ENCODE measurements around the gene PKP4.
"Not testable (repeated sequence)": the region's sequence is repeated elsewhere in the genome, so short reads cannot be mapped to it uniquely, and the experiment has no call there.

PKP4 gene

DNA sequence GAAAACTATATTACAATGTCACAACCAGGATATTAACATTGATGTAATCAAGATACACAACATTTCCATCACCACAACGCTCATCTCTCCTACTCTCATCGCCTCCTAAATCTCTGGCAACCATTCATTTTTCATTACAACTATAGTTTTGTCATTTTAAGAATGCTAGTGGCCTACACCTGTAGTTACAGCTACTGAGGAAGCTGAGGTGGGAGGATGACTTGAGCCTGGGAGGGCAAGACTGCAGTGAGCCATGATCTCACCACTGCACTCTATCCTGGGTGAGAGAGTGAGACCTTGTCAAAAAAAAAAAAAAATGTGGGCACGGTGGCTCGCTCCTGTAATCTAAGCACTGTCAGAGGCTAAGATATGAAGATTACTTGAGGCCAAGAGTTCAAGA, 10.5 kb downstream of the PKP4 start:
- DNase-seq: no peak

DNA sequence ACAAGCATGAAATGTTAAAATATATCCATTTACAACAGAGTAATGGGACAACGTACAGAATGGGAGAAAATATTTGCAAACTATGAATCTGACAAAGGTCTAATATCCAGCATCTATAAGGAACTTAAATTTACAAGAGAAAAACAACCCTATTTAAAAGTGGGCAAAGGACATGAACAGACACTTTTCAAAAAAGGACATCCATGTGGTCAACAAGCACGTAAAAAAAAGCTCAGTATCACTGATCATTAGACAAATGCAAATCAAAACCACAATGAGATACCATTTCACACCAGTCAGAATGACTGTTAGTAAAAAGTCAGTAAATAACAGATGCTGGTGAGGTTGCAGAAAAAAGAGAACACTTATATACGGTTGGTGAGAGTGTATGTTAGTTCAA, 16.1 kb downstream of the PKP4 start:
- DNase-seq: not testable (repeated sequence)

DNA sequence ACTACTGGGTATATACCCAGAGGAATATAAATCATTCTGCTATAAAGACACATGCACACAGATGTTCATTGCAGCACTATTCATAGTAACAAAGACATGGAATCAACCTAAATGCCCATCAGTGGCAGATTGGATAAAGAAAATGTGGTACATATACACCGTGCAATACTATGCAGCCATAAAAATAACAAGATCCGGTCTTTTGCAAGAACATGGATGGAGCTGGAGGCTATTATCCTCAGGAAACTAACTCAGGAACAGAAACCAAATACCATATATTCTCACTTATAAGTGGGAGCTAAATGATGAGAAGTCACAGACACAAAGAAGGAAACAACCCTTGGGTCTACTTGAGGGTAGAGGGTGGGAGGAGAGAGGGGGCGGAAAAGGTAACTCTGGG, 16.5 kb downstream of the PKP4 start:
- not testable (repeated sequence) for DNase-seq

DNA sequence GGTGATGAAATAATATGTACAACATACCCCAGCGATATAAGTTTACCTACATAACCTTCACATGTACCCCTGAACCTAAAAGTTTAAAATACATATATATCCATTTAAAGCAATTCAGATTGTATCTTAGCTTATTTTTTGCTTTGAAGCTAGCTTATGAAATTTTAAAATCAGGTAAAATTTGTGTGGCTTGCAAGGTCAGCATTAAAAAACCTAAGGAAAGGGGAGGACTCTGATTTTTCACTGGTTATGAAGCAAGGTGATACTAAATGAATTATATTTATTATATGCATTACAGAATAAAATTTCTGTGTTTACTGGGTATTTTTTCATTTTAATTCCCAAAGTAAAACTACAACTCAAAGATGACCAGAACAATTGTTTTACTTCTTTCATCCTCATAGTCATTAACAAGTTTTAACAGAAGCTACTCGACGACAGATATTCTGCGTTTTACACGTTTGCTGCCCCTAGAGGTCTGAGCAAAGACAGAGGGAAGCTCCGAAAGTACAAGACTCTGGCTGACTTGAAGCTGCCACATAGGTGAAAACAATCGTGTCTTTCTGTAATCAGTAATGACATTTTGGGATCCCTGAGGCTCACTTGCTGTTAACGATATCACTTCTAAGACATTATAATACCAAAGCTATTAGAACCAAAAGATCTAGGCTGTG, 17.1 kb downstream of the PKP4 start:
- no peak for DNase-seq

DNA sequence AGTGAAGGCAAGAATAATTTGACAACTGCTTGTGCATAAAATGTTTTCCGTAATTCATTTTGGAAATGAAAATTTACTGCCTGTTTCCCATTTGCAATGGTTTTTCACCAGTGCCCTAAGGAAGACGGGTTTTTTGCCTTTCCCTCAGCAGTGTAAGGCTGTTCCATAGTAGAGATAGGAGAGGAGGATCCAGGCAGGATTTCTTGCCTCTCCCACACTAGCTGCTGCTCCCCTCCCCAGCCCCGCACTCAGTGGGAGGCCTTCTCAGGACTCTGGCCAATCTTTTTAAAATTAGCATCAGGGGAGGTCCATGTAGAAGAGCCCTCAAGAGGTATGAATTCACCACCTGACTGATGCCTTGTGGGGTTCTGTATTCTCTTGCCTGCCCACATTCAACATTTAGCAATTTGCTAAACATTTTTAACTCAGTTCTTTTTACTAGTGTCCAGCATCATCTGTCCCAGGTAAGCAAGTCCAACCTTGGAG, 17.8 kb downstream of the PKP4 start:
- DNase-seq: not testable (repeated sequence)

DNA sequence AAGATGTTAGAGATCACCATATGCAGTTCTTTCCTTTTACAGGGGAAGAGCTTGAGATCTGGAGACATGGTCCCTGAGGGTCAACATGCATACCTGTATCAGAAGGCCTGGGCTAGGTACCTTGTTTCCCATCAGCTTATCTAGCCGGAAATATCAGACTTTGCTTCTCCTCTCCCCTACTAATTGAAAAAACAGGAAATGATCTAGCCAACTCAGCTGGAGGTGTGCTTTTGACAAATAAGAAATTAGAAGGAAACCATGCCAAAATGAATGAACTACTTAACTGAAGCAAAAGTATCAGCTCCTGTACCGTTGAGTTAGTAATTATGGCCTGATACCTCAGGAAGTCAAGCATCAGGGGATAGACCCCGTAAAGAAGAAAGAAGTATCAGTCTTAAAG, 20.4 kb downstream of the PKP4 start:
- no peak for DNase-seq

DNA sequence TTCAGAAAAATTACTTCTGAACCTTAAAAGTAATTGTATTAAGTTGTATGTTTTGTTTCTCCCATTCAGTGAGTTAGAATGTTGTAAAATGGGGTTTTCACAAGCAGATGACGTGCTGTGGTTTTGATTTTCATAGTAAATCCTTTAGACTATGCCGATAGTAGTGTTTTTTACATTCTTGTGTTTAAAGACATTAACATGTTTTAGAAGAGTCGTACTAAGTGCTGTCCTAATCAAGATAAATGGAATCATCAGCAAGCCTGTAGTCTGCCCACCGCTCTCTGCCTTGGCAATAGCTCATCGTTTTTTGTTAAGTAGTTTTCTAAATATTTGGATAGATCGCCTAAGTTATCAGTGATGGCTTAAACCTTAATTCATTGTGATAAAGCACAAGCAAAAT, 21.5 kb downstream of the PKP4 start:
- no peak for DNase-seq

DNA sequence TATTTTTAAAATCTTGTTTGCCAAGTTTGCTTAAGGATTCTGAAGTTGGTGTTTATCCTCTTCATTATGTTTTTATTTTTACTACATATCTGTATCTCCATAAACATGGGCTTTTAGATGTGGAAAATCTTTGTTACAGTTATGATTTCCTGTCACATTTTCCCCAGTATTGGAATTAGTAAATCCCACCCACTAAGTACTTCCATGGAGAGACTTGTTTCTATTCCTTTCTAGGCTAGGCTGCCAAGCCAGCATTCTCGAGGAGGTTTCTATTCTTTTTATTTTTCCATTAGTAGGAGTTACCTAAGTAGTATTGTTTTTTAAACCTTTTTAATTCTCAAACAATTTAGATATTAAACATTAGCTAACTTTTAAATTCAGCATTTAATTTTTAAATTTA, 22.1 kb downstream of the PKP4 start:
- no peak for DNase-seq

DNA sequence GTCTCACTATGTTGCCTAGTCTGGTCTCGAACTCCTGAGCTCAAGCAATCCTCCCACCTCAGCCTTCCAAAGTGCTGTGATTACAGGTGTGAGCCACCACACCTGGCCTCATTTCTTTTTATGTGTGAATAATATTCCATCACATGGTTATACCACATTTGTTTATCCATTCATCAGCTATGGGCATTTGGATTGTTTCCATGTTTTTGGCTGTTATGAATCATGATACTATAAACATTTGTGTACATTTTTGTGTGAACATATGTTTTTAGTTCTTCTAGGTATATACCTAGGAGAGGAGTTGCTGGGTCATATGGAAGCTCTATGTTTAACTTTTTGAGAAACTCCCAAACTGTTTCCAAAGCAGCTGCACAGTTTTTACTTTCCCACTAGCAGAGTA, 24.4 kb downstream of the PKP4 start:
- DNase-seq: no peak

DNA sequence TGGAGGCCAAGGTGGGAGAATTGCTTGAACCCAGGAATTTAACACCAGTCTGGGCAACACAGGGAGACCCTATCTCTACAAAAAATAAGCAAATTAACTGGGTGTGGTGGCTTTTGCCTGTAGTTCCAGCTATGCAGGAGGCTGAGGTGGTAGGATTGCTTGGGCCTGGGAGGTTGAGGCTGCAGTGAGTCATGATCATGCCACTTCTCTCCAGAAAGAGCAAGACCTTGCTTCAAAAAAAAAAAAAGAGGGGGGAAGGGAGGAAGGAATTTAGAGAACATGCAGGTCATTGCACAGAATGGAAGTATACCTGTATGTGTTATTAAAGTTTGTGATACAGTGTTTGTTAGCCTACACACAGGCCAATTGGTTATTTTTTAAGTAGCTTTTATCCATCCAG, 25.8 kb downstream of the PKP4 start:
- no peak for DNase-seq

DNA sequence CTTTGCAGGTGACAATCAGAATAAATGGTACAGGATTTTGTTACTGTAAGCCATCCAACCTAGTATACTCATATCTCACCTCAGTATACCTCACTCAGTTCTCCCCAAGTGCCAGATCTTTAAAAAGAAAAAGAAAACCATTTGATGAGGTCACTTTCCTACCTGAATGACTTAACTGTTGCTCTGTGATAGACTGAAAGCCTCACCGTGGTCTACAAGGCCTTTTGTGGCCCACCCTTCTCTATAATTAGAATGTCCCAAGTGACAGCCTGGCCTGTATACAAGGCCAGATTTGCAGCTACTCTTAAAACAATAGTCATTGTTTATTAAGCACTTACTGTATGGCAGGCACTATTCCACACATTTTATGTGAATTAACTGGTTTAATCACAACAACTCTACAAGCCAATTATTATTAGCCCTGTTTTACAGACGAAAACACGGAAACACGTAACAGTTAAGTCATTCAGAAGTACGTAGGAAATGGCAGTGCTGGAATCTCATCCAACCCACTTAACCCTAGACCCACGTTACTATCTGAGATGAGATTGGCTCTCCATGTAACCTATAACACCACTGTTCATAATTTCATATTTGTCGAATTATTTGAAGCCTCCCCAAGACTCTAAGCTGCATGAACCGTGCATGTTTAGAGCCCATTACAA, 28.3 kb downstream of the PKP4 start:
- no peak for DNase-seq

DNA sequence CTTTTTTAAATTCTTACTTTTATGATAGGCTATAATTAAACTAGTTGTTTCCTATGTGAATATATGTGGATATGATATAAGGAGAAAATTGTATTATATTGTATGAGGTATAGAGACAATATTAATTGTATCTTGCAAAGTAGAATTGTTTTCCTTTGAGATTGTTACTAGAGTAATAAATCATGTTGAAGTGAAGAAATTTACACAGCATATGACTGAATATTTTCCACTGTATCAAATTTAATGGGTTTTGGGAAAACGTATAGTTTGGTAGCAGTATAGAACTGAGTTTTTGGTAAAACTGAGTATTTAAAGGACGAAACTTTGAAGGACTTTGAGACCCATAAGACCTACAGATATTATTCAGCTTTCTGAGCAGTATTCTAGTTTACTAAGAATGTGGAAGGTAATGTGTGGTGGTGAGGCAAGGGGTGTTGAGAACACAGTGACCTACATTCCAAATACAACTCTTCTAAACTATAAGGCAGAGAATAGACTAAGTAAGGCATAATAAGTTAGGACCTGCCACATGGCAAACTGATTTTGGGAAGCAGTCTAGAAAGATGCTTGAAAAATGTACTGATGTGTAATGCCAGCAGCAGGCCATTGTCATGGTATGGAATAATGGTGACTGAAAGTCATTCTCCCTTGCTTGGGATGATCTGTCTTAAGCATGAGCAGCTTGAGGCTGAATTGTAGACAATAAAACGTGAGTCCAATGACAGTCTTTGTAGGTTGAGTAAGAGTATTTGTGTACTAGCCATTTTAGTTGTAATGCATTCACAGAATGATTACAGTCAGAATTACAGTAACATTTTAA, 29.6 kb downstream of the PKP4 start:
- DNase-seq: no peak

DNA sequence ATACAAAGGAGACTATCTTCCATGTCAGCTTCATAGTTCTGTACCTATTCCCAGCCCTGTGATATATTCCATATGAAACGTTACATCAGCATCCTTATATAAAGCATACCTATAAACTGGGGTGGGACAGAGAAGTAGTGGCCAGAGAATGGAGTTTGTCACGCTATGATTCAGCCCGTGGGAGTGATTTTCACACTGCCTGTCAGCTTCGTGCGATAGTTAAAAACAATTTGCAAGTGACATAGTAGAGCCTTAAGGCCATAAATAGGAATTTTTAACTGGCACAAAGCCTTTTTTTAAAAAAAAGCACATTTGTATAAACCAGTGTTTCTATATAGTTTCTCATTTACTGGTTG, 30.2 kb downstream of the PKP4 start:
- no peak for DNase-seq

DNA sequence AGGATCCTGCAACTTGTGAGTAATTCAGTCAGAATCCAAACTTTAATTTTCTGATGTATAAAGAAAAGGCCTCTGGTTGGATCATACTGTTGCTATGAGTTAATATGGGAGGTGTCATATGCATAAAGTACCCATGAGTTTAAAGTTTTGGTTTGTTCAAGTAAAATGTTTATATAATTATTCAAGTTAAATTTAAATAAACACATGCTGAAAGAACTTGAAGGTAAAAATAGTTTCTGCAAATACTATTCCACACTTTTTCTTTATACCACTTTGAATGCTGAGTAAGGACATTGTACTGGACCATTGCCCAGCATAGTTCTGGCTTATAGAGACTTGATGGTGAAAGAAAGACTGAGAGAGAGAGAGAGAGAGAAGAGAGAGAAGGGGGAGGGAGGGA, 30.7 kb downstream of the PKP4 start:
- DNase-seq: no peak

DNA sequence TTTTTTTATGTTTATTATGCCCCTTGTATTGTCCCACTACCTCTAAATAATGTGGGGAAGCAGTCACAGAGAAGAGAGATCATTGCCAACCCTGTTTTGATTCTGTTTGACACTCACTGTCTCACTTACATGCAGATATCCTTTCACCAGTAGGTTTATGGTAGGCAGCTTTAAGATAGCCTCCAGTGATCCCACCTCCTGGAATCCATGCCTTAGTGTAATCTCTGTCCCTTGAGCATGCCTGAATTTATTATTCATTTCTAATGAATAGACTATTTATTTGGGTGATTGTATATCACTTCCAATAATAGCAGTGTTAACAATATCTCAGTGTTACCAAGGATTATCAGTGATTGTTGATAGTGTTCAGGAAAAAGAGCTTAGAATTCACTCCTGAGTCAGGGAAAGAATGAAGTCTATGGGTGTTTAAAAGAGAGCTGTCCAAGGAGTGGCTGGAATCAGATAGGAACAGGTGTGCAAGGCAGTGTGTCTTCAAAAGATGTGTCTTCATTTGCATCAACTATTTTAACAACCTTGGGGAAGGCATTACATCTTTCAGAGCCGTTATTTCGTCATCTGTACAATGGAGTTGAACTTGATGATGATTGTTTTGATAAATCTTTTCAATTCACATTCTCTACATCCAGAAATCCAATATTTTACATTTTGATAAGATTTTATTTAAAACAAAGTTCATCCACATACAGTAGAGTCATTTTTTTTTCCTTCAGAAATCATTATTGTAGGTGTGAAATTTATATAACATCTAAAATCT, 31.9 kb downstream of the PKP4 start:
- DNase-seq: no peak

DNA sequence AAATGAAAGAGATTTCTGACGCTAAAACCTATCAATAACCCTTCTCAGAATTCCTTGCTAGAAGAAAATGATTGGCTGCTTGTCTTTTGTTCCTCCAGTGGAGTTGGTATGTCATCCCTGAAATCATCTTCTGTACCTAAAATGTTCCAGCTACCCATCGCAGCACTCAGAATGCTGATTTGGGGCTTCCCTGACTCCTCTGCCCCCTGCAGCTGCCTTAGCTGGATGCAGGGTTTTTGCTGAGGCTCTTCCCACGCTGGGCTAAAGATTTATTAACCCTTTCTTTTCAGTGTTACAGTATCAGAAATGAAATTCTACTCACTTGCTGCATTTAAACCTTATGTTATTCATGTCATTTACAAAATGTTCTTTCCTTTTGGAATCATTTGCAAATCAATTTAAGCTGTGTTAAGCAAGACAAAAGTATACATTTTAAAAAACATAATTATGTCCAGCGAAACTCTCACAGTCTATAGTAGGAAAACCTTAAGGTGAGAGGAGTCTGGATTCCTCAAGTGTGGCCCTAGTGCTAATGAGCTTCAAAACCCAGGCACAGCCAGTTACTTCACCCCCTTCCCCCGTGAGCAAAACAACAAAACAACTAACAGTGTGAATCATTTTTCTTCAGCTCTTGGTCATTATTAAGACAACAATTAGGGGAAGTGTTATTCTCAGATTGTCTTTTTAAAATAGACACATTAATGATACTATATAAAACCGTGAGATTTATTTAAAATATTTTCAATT, 32.8 kb downstream of the PKP4 start:
- no peak for DNase-seq

DNA sequence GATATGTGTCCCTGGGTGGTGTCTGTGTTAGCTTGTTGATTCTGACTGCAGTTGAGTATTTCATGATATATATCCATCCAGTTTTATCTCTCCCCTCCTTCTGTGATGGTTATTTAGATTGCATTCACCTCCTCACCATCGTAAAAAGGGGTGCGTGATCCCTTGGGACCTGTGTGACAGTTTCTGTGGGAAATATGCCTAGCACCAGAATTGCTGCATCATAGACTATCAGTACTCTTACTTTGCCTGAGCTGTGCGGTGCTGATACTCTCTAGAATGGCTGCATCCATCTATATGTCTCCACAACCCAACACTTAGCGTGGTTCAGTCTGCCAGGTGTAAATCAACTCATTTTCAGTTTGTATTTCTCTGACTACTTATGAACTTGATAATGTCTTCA, 34.3 kb downstream of the PKP4 start:
- DNase-seq: no peak

DNA sequence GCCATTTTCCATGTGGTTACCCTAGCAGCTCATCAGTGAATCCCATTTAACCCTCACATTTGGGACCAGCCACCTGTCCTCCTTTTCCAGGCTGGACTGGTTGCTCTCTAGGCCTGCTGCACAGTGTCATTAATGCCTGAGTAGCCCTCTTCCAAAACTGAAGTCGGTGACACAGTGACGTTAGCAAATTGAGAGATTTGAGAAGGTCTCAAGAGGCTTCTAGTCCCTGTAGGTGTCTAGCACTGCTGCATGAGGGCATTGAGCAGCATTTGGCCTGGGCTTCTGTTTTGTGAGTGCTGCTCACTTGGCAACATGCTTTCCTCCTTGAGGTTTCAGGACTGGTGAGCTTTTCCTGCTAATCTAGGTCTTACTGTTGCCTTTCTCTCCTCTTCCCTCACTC, 36.7 kb downstream of the PKP4 start:
- no peak for DNase-seq

DNA sequence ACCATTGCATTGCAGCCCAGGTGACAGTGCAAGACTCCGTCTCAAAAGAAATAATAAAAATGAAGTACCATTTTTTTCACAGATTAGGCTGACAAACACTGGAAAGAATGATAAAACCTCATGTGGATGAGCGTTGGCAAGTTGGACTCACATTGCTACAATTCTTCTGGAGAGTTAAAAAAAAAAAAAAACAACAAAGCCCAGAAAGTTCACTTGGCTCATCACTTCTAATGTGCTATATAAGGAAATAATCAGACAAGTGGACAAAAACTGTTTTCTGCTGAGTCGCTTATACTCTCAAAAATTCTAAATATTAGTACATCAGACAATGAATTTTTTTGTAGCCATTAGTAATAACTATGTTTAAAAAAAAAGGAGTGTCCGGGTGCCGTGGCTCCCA, 38.4 kb downstream of the PKP4 start:
- DNase-seq: no peak

DNA sequence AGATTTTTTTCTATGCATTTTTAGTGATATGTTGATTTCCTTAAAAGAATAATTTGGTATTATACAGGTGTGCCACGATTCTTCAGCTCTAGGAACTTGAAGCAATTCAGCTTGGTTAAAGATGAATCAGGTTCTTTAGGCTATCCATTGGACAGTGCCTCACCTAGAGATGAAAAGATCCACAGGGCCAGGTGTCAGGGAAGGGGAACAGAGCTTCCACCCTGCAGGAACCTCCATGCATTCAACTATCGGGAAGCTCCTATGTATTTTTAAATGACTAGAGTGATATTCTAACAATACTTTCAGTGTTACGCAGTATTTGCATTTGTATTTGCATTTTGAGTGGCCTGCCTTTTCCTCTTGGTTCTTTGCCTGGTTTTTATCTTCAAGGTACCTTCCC, 40.2 kb downstream of the PKP4 start:
- no peak for DNase-seq

DNA sequence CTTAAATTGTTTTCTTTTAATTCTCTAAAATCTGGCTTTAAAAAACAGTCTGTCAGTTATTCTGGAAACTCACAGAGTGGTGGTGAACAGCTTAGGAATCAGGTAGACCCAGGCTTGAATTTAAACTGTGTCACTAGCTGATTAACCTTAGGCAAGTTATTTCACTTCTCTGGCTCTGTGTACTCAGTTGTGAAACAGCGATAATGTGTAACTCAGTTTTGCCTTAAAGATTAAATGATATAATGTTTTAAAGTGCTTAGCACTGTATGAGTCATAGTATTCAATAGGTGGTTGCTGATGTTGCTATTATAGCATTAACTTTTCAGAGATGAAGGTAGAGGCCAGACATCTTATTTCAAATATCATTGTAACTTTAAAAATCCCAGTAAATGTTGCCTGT, 40.7 kb downstream of the PKP4 start:
- no peak for DNase-seq

DNA sequence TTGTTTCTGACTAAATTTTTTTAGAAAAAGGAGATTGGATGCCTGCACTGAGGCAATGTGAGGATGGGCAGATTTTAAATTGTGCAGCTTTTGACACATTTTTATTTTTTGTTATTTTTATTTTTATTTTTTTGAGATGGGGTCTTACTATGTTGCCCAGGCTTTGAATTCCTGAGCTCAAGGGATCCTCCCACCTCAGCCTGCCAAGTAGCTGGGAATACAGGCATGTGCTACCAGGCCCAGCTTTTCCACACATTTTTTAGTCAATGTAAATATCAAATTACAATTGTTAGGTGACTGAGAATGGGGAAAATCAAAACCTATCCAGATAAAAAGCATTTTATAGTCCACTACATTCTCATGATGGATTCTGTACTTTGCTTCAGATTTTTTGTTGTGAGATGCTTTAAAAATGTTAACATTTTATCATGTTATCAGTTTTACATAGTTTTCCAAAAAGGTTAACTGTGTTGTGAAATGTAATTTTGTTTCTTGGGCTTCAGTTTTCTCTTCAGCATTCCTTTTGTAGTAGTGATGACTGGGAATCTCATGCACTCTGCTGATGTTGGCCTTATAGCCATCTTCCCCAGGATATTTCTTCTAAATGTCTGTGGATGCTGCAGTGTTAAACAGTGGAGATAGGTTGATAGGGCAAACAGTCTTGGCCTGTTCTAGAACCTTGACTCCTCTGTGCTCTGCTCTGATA, 41.4 kb downstream of the PKP4 start:
- DNase-seq: no peak

Data from stimulated activated CD4-positive, alpha-beta T cell treated with anti-CD3 and anti-CD28 coated beads, Interleukin-2, amount 100 ng/mL, for 48 hours (primary cell).